HepG2 (cell line): ENCODE data around the gene PDZD4. TPM values are rescaled to one million over a fixed set of nuclear protein-coding genes. Genes with fewer than 3 reads are reported as not detected.
A peak's percentile ranks its signal among the peaks of the same experiment; 100 is the strongest.

Experiments
- BCL3 ChIP-seq: sonication (generic); formaldehyde crosslinking; IDR thresholded peaks from 2 replicates; pipeline ENCODE4 v1.5.1; 2020; ENCODE audit warnings: mild to moderate bottlenecking, missing genetic modification reagents, moderate library complexity
- CCDC6 ChIP-seq: sonication (generic); formaldehyde crosslinking; IDR thresholded peaks from 2 replicates; pipeline ENCODE4 v1.8.1; 2022; ENCODE audit warnings: mild to moderate bottlenecking, missing genetic modification reagents, moderate library complexity
- ELF3 ChIP-seq: IDR thresholded peaks from 2 replicates; pipeline ENCODE4 v1.6.1; 2016; ENCODE audit warnings: missing genetic modification reagents, missing compliant biosample characterization
- HDAC6 ChIP-seq: fragments of 200-600 bp; sonication (generic); IDR thresholded peaks from 2 replicates; pipeline ENCODE4 v1.7.0; 2017; ENCODE audit warnings: mild to moderate bottlenecking, antibody characterized with exemption, low read length, low read depth
- KLF12 ChIP-seq: sonication (generic); formaldehyde crosslinking; IDR thresholded peaks from 2 replicates; pipeline ENCODE4 v1.4.0; 2020; ENCODE audit warnings: missing genetic modification reagents, borderline replicate concordance
- MBNL3 ChIP-seq: fragments of 250-450 bp; sonication (Bioruptor Pico); conservative IDR thresholded peaks from 2 replicates; pipeline ENCODE4 v1.8.0; 2022; ENCODE audit warnings: mild to moderate bottlenecking, inconsistent platforms
- MLX ChIP-seq: IDR thresholded peaks from 2 replicates; pipeline ENCODE4 v1.6.1; 2016
- NCOR1 ChIP-seq: fragments of 200-600 bp; sonication (generic); IDR thresholded peaks from 2 replicates; pipeline ENCODE4 v1.7.0; 2017; ENCODE audit warnings: antibody characterized with exemption, low read length, borderline replicate concordance
- PHF20 ChIP-seq: sonication (generic); formaldehyde crosslinking; IDR thresholded peaks from 2 replicates; pipeline ENCODE4 v1.5.0; 2020; ENCODE audit warnings: mild to moderate bottlenecking, missing genetic modification reagents
- RAD21 ChIP-seq: fragments of 450-650 bp; formaldehyde crosslinking; IDR thresholded peaks from 2 replicates; pipeline ENCODE4 v1.5.0; 2020; ENCODE audit warnings: mild to moderate bottlenecking
- SMC3 ChIP-seq: IDR thresholded peaks from 2 replicates; pipeline ENCODE4 v1.6.1; 2011; ENCODE audit warnings: low read length, improper control_type of control experiment
- SNAPC4 ChIP-seq: sonication (generic); formaldehyde crosslinking; IDR thresholded peaks from 2 replicates; pipeline ENCODE4 v1.4.0; 2020; ENCODE audit warnings: mild to moderate bottlenecking, missing genetic modification reagents
- TEF ChIP-seq: sonication (generic); formaldehyde crosslinking; IDR thresholded peaks from 2 replicates; pipeline ENCODE4 v1.5.0; 2020; ENCODE audit warnings: missing genetic modification reagents
- THAP7 ChIP-seq: sonication (generic); formaldehyde crosslinking; IDR thresholded peaks from 2 replicates; pipeline ENCODE4 v1.8.1; 2023; ENCODE audit warnings: mild to moderate bottlenecking, missing genetic modification reagents
- ZNF136 ChIP-seq: sonication (generic); formaldehyde crosslinking; IDR thresholded peaks from 2 replicates; pipeline ENCODE4 v1.8.1; 2022; ENCODE audit warnings: low read depth, mild to moderate bottlenecking, moderate library complexity, missing genetic modification reagents
- ZNF496 ChIP-seq: sonication (generic); formaldehyde crosslinking; IDR thresholded peaks from 2 replicates; pipeline ENCODE4 v1.8.1; 2023; ENCODE audit warnings: mild to moderate bottlenecking, moderate library complexity, missing genetic modification reagents; ENCODE audit not compliant: insufficient replicate concordance
- ZNF720 ChIP-seq: sonication (generic); formaldehyde crosslinking; IDR thresholded peaks from 2 replicates; pipeline ENCODE4 v1.4.0; 2020; ENCODE audit warnings: missing genetic modification reagents
- ZNF770 ChIP-seq: sonication (generic); formaldehyde crosslinking; IDR thresholded peaks from 2 replicates; pipeline ENCODE4 v1.5.0; 2020; ENCODE audit warnings: mild to moderate bottlenecking, missing genetic modification reagents
- ZSCAN12 ChIP-seq: sonication (generic); formaldehyde crosslinking; IDR thresholded peaks from 2 replicates; pipeline ENCODE4 v1.9.0; 2021; ENCODE audit warnings: mild to moderate bottlenecking, missing genetic modification reagents
- polyA plus RNA-seq, 8 experiments: library from polyadenylated mRNA; depleted of rRNA in 3 of 8; stranded (reverse) in 7 of 8; unstranded in 1 of 8; fragments of >200 nt; fragmentation: Illumina TruSeq in 4 of 8; extraction: Trizol in 4 of 8; gene quantifications; 2 replicates each; pipeline versions ENCODE4 v1.2.1 to v1.2.3, GENCODE V29; 2011 to 2016; ENCODE audit warnings: low read depth in 4 of 8, missing spikeins in 1 of 8, mixed read lengths in 1 of 8; ENCODE audit not compliant: insufficient read depth in 1 of 8
- total RNA-seq, 5 experiments: library from RNA; depleted of rRNA; stranded (reverse); fragments of >200 nt; fragmentation: Illumina TruSeq; extraction: Trizol; gene quantifications; 2 replicates each; pipeline ENCODE4 v1.2.3, GENCODE V29; 2016; ENCODE audit warnings: low read depth in 1 of 5

PDZD4 gene
- total and polyA plus RNA-seq, 2 of the 13 experiments (the other 11 are each of a cell fraction or from before 2014, with no cell fraction given), result not detected

GRCh38 chrX:153875391-153876111 is 45.2 kb upstream of the PDZD4 start (continued):
- TF ChIP-seq ZNF720 (CRISPR knock-in tag) (peak; percentile 98), ZNF770 (peak; percentile 78), SNAPC4 (peak; percentile 98), ZNF496 (CRISPR knock-in tag) (peak; percentile 20), MBNL3 (CRISPR knock-in tag) (no peak), NCOR1 (no peak), PHF20 (peak; percentile 86), MLX (CRISPR knock-in tag) (peak; percentile 89), ELF3 (CRISPR knock-in tag) (peak; percentile 98), KLF12 (peak; percentile 100), TEF (CRISPR knock-in tag) (peak; percentile 99), BCL3 (CRISPR knock-in tag) (peak; percentile 99), SMC3 (no peak), CCDC6 (CRISPR knock-in tag) (peak; percentile 100), RAD21 (no peak), HDAC6 (no peak), THAP7 (CRISPR knock-in tag) (peak; percentile 98), ZNF136 (peak; percentile 88; the same call in 1 of the 2 replicates), ZSCAN12 (peak; percentile 100)
